Neuronal stem cell (in vitro differentiated cells): ENCODE results near the gene RBM19.

Source experiments
- DNase-seq: peaks from one replicate; pipeline ENCODE4 v3.0.0-alpha.2; 2013; ENCODE audit warnings: low spot score
- H2AFZ ChIP-seq: one replicate; pipeline ENCODE4 v1.6.1; 2013; ENCODE audit warnings: mild to moderate bottlenecking, low read length, inconsistent platforms
- H2AK5ac ChIP-seq: 2 replicates; pipeline ENCODE4 v1.6.1; 2013; ENCODE audit warnings: low read depth, mild to moderate bottlenecking, inconsistent platforms, low read length, moderate library complexity, mixed read lengths
- H2BK120ac ChIP-seq: 2 replicates; pipeline ENCODE4 v1.6.1; 2013; ENCODE audit warnings: low read depth, mild to moderate bottlenecking, inconsistent platforms, low read length, moderate library complexity, mixed read lengths
- H2BK12ac ChIP-seq: one replicate; pipeline ENCODE4 v1.6.1; 2013; ENCODE audit warnings: low read length, inconsistent platforms
- H2BK15ac ChIP-seq: 2 replicates; pipeline ENCODE4 v1.6.1; 2013; ENCODE audit warnings: mild to moderate bottlenecking, low read length, inconsistent platforms, mixed read lengths
- H2BK5ac ChIP-seq: one replicate; pipeline ENCODE4 v1.6.1; 2013; ENCODE audit warnings: inconsistent platforms, mild to moderate bottlenecking, low read length, moderate library complexity
- H3K14ac ChIP-seq: one replicate; pipeline ENCODE4 v1.6.1; 2013; ENCODE audit warnings: low read length, inconsistent platforms
- H3K18ac ChIP-seq: 2 replicates; pipeline ENCODE4 v1.6.1; 2013; ENCODE audit warnings: low read length, inconsistent platforms
- H3K23ac ChIP-seq: 2 replicates; pipeline ENCODE4 v1.6.1; 2013; ENCODE audit warnings: low read depth, mild to moderate bottlenecking, mixed read lengths, low read length, inconsistent platforms; ENCODE audit not compliant: poor library complexity
- H3K27ac ChIP-seq: replicated peaks from 3 replicates; pipeline ENCODE4 v1.5.1; 2013; ENCODE audit warnings: low read length, inconsistent platforms
- H3K27me3 ChIP-seq, 3 experiments: 2 replicates each; pipeline ENCODE4 v1.6.1; 2013; ENCODE audit warnings: low read length in 3 of 3, mild to moderate bottlenecking in 2 of 3, inconsistent platforms in 1 of 3, low read depth in 1 of 3, mixed read lengths in 1 of 3, moderate library complexity in 1 of 3; ENCODE audit not compliant: control insufficient read depth in 3 of 3, insufficient read depth in 3 of 3
- H3K36me3 ChIP-seq, 2 donors: replicated peaks in 1 of 2; 2 replicates each; pipeline ENCODE4 v1.6.1; 2013; ENCODE audit warnings: low read length in 2 of 2; ENCODE audit not compliant: control insufficient read depth in 2 of 2, insufficient read depth in 2 of 2
- H3K4ac ChIP-seq: 2 replicates; pipeline ENCODE4 v1.6.1; 2013; ENCODE audit warnings: inconsistent platforms, mild to moderate bottlenecking, low read length, moderate library complexity
- H3K4me1 ChIP-seq, 2 donors: 1 replicate in 1 of 2; 2 replicates in 1 of 2; pipeline ENCODE4 v1.6.1; 2013; ENCODE audit warnings: low read length in 2 of 2, low read depth in 1 of 2; ENCODE audit not compliant: control insufficient read depth in 2 of 2, insufficient read depth in 1 of 2
- H3K4me2 ChIP-seq: one replicate; pipeline ENCODE4 v1.6.1; 2013; ENCODE audit warnings: mild to moderate bottlenecking, low read length, inconsistent platforms; ENCODE audit not compliant: insufficient read depth, poor library complexity, severe bottlenecking
- H3K4me3 ChIP-seq, 2 donors: 2 replicates each; pipeline ENCODE4 v1.5.1; 2013; ENCODE audit warnings: low read length in 2 of 2, mild to moderate bottlenecking in 2 of 2, inconsistent platforms in 1 of 2, moderate library complexity in 1 of 2
- H3K79me1 ChIP-seq: one replicate; pipeline ENCODE4 v1.6.1; 2013; ENCODE audit warnings: low read depth, mild to moderate bottlenecking, inconsistent platforms, low read length, moderate library complexity
- H3K9ac ChIP-seq: one replicate; pipeline ENCODE4 v1.6.1; 2013; ENCODE audit warnings: mild to moderate bottlenecking, low read depth, low read length, inconsistent platforms; ENCODE audit not compliant: poor library complexity
- H3K9me3 ChIP-seq, 2 donors: replicated peaks in 1 of 2; 2 replicates each; pipeline versions ENCODE3 to v1.6.1; 2013; ENCODE audit warnings: low read length in 2 of 2, mild to moderate bottlenecking in 2 of 2, inconsistent platforms in 1 of 2, low read depth in 1 of 2, mixed read lengths in 1 of 2, moderate library complexity in 1 of 2; ENCODE audit not compliant: control insufficient read depth in 2 of 2, insufficient read depth in 1 of 2
- H4K8ac ChIP-seq: one replicate; pipeline ENCODE4 v1.6.1; 2013; ENCODE audit warnings: low read depth, mild to moderate bottlenecking, inconsistent platforms, low read length, moderate library complexity
- H4K91ac ChIP-seq: one replicate; pipeline ENCODE4 v1.6.1; 2013; ENCODE audit warnings: low read length, low read depth, mild to moderate bottlenecking, inconsistent platforms; ENCODE audit not compliant: poor library complexity
- WGBS, 2 donors: extraction: QIAGEN DNeasy Blood & Tissue Kit; methylation state at CpG; one replicate each; pipeline ENCODE4 v1.1.7; 2013; ENCODE audit warnings: missing lambda C conversion rate in 2 of 2, mixed read lengths in 1 of 2; ENCODE audit not compliant: insufficient read length in 2 of 2, insufficient replicate concordance in 1 of 2; ENCODE audit errors: extremely low coverage in 2 of 2; 5-methylcytosine and 5-hydroxymethylcytosine counted together

The RBM19 gene

GRCh38 chr12:113940357-113941207 is 25.5 kb downstream of the RBM19 start:
- H4K8ac ChIP-seq, result no peak overlapping the region
- H2BK120ac ChIP-seq, result no peak overlapping the region
- no peak overlapping the region for H3K27ac ChIP-seq
- no CpG with 5 or more reads among the region's 11 CpGs for WGBS, 2 donors
- H3K4me1 ChIP-seq, result peaks cover 0 to 2% of the 10 kb centered on the region in 2 donors
- H3K79me1 ChIP-seq, result no peaks in the 10 kb centered on the region
- H3K27me3 ChIP-seq, result no peaks in the 10 kb centered on the region
- H3K4me2 ChIP-seq, result no peak overlapping the region
- no peak overlapping the region for H4K91ac ChIP-seq
- H2BK15ac ChIP-seq, result no peak overlapping the region
- DNase-seq, result no peak
- peak overlapping the region; percentile 56 for H2AK5ac ChIP-seq
- H3K23ac ChIP-seq, result peak overlapping the region; percentile 9
- H3K9me3 ChIP-seq, result no peaks in the 10 kb centered on the region
- no peak overlapping the region for H3K14ac ChIP-seq
- H2BK12ac ChIP-seq, result no peak overlapping the region
- no peak overlapping the region for H3K18ac ChIP-seq
- H2BK5ac ChIP-seq, result no peak overlapping the region
- H3K36me3 ChIP-seq, result peaks cover 13 to 85% of the 10 kb centered on the region in 2 donors
- peak overlapping the region; percentile 30 for H3K9ac ChIP-seq
- H3K4me3 ChIP-seq, result no peak overlapping the region
- no peak overlapping the region for H2AFZ ChIP-seq
- H3K4ac ChIP-seq, result no peak overlapping the region

GRCh38 chr12:113939867-113940266 is 26.3 kb downstream of the RBM19 start:
- Histone ChIP-seq H3K4me2 (no peak overlapping the region), H3K18ac (peak overlapping the region; percentile 60), H2BK5ac (no peak overlapping the region), H2AK5ac (peak overlapping the region; percentile 56), H2BK120ac (no peak overlapping the region), H4K91ac (no peak overlapping the region), H3K36me3 (peaks cover 13 to 78% of the 10 kb centered on the region in 2 donors), H3K9ac (peak overlapping the region; percentile 31), H3K4me3 (no peak overlapping the region), H3K27me3 (no peaks in the 10 kb centered on the region), H3K23ac (no peak overlapping the region), H4K8ac (no peak overlapping the region), H3K79me1 (no peaks in the 10 kb centered on the region), H2BK15ac (no peak overlapping the region), H3K9me3 (no peaks in the 10 kb centered on the region), H2AFZ (no peak overlapping the region), H3K4ac (no peak overlapping the region), H3K27ac (no peak overlapping the region), H3K4me1 (peaks cover 0 to 2% of the 10 kb centered on the region in 2 donors), H3K14ac (no peak overlapping the region), H2BK12ac (no peak overlapping the region)
- no peak for DNase-seq
- no CpG with 5 or more reads among the region's 10 CpGs for WGBS, 2 donors

GRCh38 chr12:113938471-113938870 is 27.7 kb downstream of the RBM19 start:
- Histone ChIP-seq H4K91ac (no peak overlapping the region), H2AK5ac (no peak overlapping the region), H3K4me2 (no peak overlapping the region), H3K27ac (no peak overlapping the region), H3K4ac (no peak overlapping the region), H2AFZ (no peak overlapping the region), H3K18ac (no peak overlapping the region), H3K79me1 (no peaks in the 10 kb centered on the region), H3K23ac (no peak overlapping the region), H2BK12ac (no peak overlapping the region), H3K9me3 (no peaks in the 10 kb centered on the region), H3K27me3 (no peaks in the 10 kb centered on the region), H3K14ac (no peak overlapping the region), H3K4me1 (peaks cover 6% of the 10 kb centered on the region in 2 donors), H3K36me3 (peaks cover 13 to 75% of the 10 kb centered on the region in 2 donors), H3K4me3 (no peak overlapping the region), H4K8ac (no peak overlapping the region), H3K9ac (no peak overlapping the region), H2BK120ac (no peak overlapping the region), H2BK15ac (no peak overlapping the region), H2BK5ac (no peak overlapping the region)
- WGBS, 2 donors, result no CpG with 5 or more reads among the region's 5 CpGs
- no peak for DNase-seq

GRCh38 chr12:113936460-113936859 is 29.7 kb downstream of the RBM19 start:
- Histone ChIP-seq H3K4ac (no peak overlapping the region), H3K4me1 (peaks cover 20 to 22% of the 10 kb centered on the region in 2 donors), H3K79me1 (no peaks in the 10 kb centered on the region), H4K91ac (no peak overlapping the region), H3K9me3 (no peaks in the 10 kb centered on the region), H3K23ac (no peak overlapping the region), H2BK120ac (no peak overlapping the region), H3K4me3 (no peak overlapping the region), H3K9ac (no peak overlapping the region), H3K27ac (no peak overlapping the region), H3K27me3 (no peaks in the 10 kb centered on the region), H4K8ac (no peak overlapping the region), H2AFZ (no peak overlapping the region), H3K36me3 (peaks cover 10 to 59% of the 10 kb centered on the region in 2 donors), H2AK5ac (no peak overlapping the region), H3K14ac (no peak overlapping the region), H2BK15ac (no peak overlapping the region), H3K4me2 (no peak overlapping the region), H3K18ac (no peak overlapping the region), H2BK12ac (no peak overlapping the region), H2BK5ac (no peak overlapping the region)
- no peak for DNase-seq
- no CpG with 5 or more reads among the region's 1 CpG for WGBS, 2 donors
